ENCODE results near the gene KRTAP5-8. TPM values are rescaled to one million over a fixed set of nuclear protein-coding genes. Genes with fewer than 3 reads are reported as not detected.

The KRTAP5-8 gene
- total RNA-seq, 1 experiment from 2014 or later: not detected

DNA sequence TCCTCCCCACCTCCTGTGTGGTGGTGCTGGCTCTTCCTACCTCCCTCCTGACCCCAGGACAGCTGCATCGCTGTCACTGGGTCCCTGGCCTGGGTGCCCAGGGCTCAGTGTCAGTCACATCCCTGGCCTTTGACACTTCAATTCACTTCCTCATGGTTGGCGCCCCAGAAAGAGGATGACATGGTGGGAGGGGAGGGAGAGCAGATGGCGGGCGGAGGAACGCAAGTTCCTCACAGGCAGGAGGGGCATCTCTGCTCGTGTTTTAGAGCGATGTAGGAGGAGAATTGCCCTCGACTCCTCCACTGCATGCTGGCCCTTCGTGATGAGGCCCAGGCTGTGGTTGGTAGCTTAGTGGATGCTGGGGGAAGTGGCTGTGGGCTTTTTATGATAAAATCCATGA, 45.9 kb upstream of the KRTAP5-8 start:
- H3K4me1 ChIP-seq (replicated peaks; ENCODE audit: insufficient read depth): peaks cover 20% of the 10 kb centered on the region
- no peaks in the 10 kb centered on the region for H3K27me3 ChIP-seq (ENCODE audit: insufficient read depth, low read depth)
- ChIA-PET POLR2A (ENCODE audit: unreplicated experiment) (no interaction called here), CTCF (no interaction called here)
- peaks cover 25% of the 10 kb centered on the region for H3K36me3 ChIP-seq (ENCODE audit: low read depth)
- H3K27ac ChIP-seq: no peak overlapping the region
- no peaks in the 10 kb centered on the region for H3K9me2 ChIP-seq (ENCODE audit: insufficient read depth)
- intact Hi-C loops (cut with micrococcal nuclease; ENCODE audit: unreplicated experiment): no loop called here
- no peak overlapping the region for H3K4me3 ChIP-seq
- H4K20me1 ChIP-seq (ENCODE audit: insufficient read depth): no peaks in the 10 kb centered on the region
- H2AFZ ChIP-seq: no peak overlapping the region
- TF ChIP-seq, protein P1, sequence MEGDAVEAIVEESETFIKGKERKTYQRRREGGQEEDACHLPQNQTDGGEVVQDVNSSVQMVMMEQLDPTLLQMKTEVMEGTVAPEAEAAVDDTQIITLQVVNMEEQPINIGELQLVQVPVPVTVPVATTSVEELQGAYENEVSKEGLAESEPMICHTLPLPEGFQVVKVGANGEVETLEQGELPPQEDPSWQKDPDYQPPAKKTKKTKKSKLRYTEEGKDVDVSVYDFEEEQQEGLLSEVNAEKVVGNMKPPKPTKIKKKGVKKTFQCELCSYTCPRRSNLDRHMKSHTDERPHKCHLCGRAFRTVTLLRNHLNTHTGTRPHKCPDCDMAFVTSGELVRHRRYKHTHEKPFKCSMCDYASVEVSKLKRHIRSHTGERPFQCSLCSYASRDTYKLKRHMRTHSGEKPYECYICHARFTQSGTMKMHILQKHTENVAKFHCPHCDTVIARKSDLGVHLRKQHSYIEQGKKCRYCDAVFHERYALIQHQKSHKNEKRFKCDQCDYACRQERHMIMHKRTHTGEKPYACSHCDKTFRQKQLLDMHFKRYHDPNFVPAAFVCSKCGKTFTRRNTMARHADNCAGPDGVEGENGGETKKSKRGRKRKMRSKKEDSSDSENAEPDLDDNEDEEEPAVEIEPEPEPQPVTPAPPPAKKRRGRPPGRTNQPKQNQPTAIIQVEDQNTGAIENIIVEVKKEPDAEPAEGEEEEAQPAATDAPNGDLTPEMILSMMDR (conservative IDR thresholded peaks at IDR 0.05): no peak
- no peak for TF ChIP-seq EZH2 (IDR thresholded peaks at IDR 0.05; ENCODE audit: low read depth)
- H3K9me3 ChIP-seq (ENCODE audit: insufficient read depth, low read depth): no peaks in the 10 kb centered on the region
- H3K4me2 ChIP-seq: no peak overlapping the region
- H3F3A ChIP-seq (ENCODE audit: insufficient read depth, low read depth): peaks cover 10% of the 10 kb centered on the region; the same call in 1 of the 2 replicates
- H3K79me2 ChIP-seq (ENCODE audit: low read depth): no peaks in the 10 kb centered on the region
- no peak for DNase-seq
- no TSS peak for BruUV-seq (replicated peaks)

DNA sequence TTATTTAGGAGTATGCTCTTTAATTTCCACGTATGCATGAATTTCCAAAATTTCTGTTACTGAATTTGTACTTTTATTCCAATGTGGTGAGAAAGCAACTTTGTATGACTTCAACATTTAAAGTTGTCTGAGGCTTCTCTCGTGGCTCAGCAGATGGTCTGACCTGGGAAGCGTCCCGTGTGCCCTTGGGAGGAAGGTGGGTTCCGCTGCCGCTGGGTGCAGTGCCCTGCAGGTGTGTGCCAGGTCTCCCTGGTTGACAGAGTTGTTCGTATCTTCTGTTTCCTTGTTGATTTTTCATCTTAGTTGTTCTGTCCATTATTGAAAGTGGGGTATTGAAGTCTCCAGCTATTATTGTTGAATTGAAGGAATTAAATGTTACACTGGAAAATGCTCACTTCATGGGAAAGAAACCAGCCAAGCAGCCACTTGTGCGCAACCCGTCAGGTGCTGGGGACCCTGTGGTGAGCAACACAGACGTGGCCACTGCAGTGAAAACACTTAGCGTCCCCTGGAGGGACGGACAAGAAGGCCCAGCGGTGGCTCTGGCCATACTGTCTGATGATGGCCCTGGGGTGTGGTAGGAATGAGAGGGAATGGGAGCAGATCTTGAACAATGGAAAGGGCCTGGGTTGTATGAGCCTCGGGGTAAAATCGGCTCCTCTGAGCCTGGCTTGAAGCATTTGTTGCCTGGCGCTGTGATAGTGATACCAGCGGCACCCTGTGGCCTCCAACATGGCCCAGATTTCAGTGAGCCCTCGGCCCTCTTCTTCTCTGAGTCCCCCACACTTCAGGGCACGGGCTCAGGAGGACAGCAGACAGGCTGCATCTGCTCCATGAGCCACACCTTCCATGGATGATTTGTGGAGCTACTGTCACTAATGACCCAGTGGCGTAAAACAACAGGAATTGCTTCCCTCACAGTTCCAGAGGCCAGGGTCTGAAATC, 42.3 kb upstream of the KRTAP5-8 start:
- H2AFZ ChIP-seq: no peak overlapping the region
- H3K79me2 ChIP-seq (ENCODE audit: low read depth): no peaks in the 10 kb centered on the region
- no peaks in the 10 kb centered on the region for H3K9me3 ChIP-seq (ENCODE audit: insufficient read depth, low read depth)
- intact Hi-C loops (cut with micrococcal nuclease; ENCODE audit: unreplicated experiment): no loop called here
- TF ChIP-seq, protein P1 (conservative IDR thresholded peaks at IDR 0.05): no peak
- no peak for TF ChIP-seq EZH2 (IDR thresholded peaks at IDR 0.05; ENCODE audit: low read depth)
- no peaks in the 10 kb centered on the region for H3K9me2 ChIP-seq (ENCODE audit: insufficient read depth)
- ChIA-PET CTCF (no interaction called here), POLR2A (ENCODE audit: unreplicated experiment) (no interaction called here)
- peak in 1 of 2 experiments; percentile 10 for DNase-seq
- no peaks in the 10 kb centered on the region for H4K20me1 ChIP-seq (ENCODE audit: insufficient read depth)
- no peak overlapping the region for H3K4me3 ChIP-seq
- H3K4me1 ChIP-seq (replicated peaks; ENCODE audit: insufficient read depth): peaks cover 15% of the 10 kb centered on the region
- no peak overlapping the region for H3K27ac ChIP-seq
- BruUV-seq (replicated peaks): no TSS peak
- no peaks in the 10 kb centered on the region for H3K27me3 ChIP-seq (ENCODE audit: insufficient read depth, low read depth)
- no peak overlapping the region for H3K4me2 ChIP-seq
- H3F3A ChIP-seq (ENCODE audit: insufficient read depth, low read depth): peaks cover 4% of the 10 kb centered on the region; the same call in 1 of the 2 replicates
- peaks cover 49% of the 10 kb centered on the region for H3K36me3 ChIP-seq (ENCODE audit: low read depth)

DNA sequence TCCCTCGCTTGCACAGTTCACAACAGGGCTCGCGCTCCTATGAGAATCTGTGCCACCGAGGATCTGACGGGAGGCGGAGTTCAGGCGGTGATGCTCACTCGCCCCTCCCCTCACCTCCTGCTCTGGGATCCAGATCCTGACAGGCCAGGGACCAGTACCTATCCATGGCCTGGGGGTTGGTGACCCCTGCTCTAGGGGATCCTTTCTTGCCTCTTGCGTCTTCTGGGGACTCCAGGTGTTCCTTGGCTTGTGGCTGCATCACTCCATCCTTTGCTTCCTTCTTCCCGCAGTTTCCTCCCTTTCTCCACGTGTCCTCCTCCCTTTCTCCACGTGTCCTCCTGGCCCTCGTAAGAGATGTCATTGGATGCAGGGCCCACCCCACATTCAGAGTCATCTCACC, 41.4 kb upstream of the KRTAP5-8 start:
- ChIA-PET POLR2A (ENCODE audit: unreplicated experiment) (no interaction called here), CTCF (no interaction called here)
- no peaks in the 10 kb centered on the region for H3K79me2 ChIP-seq (ENCODE audit: low read depth)
- no TSS peak for BruUV-seq (replicated peaks)
- H3K4me3 ChIP-seq: no peak overlapping the region
- TF ChIP-seq, protein P1 (conservative IDR thresholded peaks at IDR 0.05): no peak
- no peak for TF ChIP-seq EZH2 (IDR thresholded peaks at IDR 0.05; ENCODE audit: low read depth)
- intact Hi-C loops (cut with micrococcal nuclease; ENCODE audit: unreplicated experiment): no loop called here
- no peaks in the 10 kb centered on the region for H3K9me2 ChIP-seq (ENCODE audit: insufficient read depth)
- H3K4me2 ChIP-seq: no peak overlapping the region
- no peak overlapping the region for H2AFZ ChIP-seq
- H3K27ac ChIP-seq: no peak overlapping the region
- H3K9me3 ChIP-seq (ENCODE audit: insufficient read depth, low read depth): no peaks in the 10 kb centered on the region
- H4K20me1 ChIP-seq (ENCODE audit: insufficient read depth): no peaks in the 10 kb centered on the region
- no peaks in the 10 kb centered on the region for H3K27me3 ChIP-seq (ENCODE audit: insufficient read depth, low read depth)
- H3F3A ChIP-seq (ENCODE audit: insufficient read depth, low read depth): peaks cover 6% of the 10 kb centered on the region; the same call in 1 of the 2 replicates
- peaks cover 24% of the 10 kb centered on the region for H3K4me1 ChIP-seq (replicated peaks; ENCODE audit: insufficient read depth)
- H3K36me3 ChIP-seq (ENCODE audit: low read depth): peaks cover 56% of the 10 kb centered on the region
- peak in 1 of 2 experiments; percentile 8 for DNase-seq

Data from PC-9 (cell line).